Measurements from ENCODE around the gene GRAMD2B. TPM values are rescaled to one million over a fixed set of nuclear protein-coding genes. Genes with fewer than 3 reads are reported as not detected.

GRAMD2B gene
- total and polyA plus RNA-seq, 2 of the 8 experiments (the other 6 are each of a cell fraction or from before 2014, with no cell fraction given): 6.4 to 9.4 TPM

DNA sequence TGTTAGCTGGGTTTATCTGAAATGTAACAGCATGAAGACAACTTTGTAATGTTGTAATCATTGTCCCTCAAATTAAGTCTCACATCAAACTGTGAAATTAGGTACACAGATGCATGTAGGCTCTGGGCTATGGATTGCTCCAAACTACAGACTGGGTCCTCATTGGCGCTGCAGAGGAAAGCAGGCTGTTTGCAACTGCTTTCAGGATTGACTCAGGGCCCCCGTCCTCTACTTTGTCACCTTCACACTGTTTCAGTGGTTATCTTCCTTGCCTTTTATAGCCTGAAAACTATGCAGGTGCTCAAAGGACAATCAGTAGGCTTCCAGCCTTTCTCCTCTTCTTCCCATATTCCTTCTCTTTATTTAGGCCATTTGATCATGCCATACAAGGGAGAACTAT, 18.0 kb downstream of the GRAMD2B start:
- Histone ChIP-seq H3K36me3 (ENCODE audit: control insufficient read depth in 2 of 4, insufficient read depth in 4 of 4, low read length in 3 of 4) (no peaks in the 10 kb centered on the region; a peak in 1 of 8 replicates), H3K23ac (ENCODE audit: insufficient read length) (no peak overlapping the region), H2AFZ (ENCODE audit: low read length) (no peak overlapping the region), H3K9me3 (ENCODE audit: insufficient read depth in 2 of 2, low read depth in 1 of 2, low read length in 1 of 2) (no peaks in the 10 kb centered on the region), H3K14ac (ENCODE audit: insufficient read length) (no peak overlapping the region), H3K4me3 (ENCODE audit: extremely low read depth in 1 of 4, insufficient read depth in 2 of 4, low read depth in 3 of 4, low read length in 4 of 4) (no peak overlapping the region), H3K23me2 (ENCODE audit: low read depth, low read length) (no peaks in the 10 kb centered on the region), H2BK12ac (ENCODE audit: low read depth, low read length) (no peak overlapping the region), H3K79me1 (ENCODE audit: low read depth, low read length) (peaks cover 2% of the 10 kb centered on the region; the same call in 1 of the 2 replicates), H4K5ac (ENCODE audit: insufficient read length, low read depth, low read length) (no peak overlapping the region), H2BK20ac (ENCODE audit: low read length) (no peak overlapping the region), H3K4ac (replicated peaks; ENCODE audit: insufficient read length, low read depth, low read length) (no peak overlapping the region), H3K18ac (ENCODE audit: extremely low read depth, low read length) (no peak overlapping the region), H4K20me1 (replicated peaks in 1 of 2; ENCODE audit: control insufficient read depth in 1 of 2, insufficient read depth in 2 of 2, low read length in 2 of 2) (no peaks in the 10 kb centered on the region), H3K4me1 (replicated peaks in 1 of 4; ENCODE audit: control insufficient read depth in 3 of 4, insufficient read depth in 4 of 4, low read length in 3 of 4) (no peaks in the 10 kb centered on the region), H3K4me2 (ENCODE audit: insufficient read depth in 1 of 2, low read depth in 2 of 2, low read length in 2 of 2) (no peak overlapping the region), H3K27me3 (replicated peaks in 1 of 4; ENCODE audit: control insufficient read depth in 3 of 4, extremely low read depth in 1 of 4, insufficient read depth in 3 of 4, low read length in 3 of 4) (no peaks in the 10 kb centered on the region), H3K27ac (ENCODE audit: low read depth, low read length) (no peak overlapping the region), H2BK120ac (replicated peaks; ENCODE audit: low read depth, low read length) (no peak overlapping the region), H4K91ac (replicated peaks; ENCODE audit: insufficient read length, low read length) (no peak overlapping the region), H2BK15ac (ENCODE audit: low read length) (no peak overlapping the region), H3K56ac (replicated peaks; ENCODE audit: insufficient read length, low read depth, low read length) (no peak overlapping the region), H2BK5ac (ENCODE audit: low read depth, low read length) (no peak overlapping the region), H2AK5ac (ENCODE audit: low read depth, low read length) (no peak overlapping the region), H3K9ac (replicated peaks in 1 of 4; ENCODE audit: extremely low read depth in 1 of 4, low read depth in 3 of 4, low read length in 3 of 4) (no peak overlapping the region), H4K8ac (ENCODE audit: extremely low read depth, insufficient read depth, low read length) (no peak overlapping the region), H3K79me2 (ENCODE audit: control insufficient read depth in 1 of 2, insufficient read depth in 2 of 2, low read length in 2 of 2) (0 out of 4 replicates have a peak, but pooled peaks cover 0 to 4% of the 10 kb centered on the region in 2 experiments)
- ChIA-PET CTCF (ENCODE audit: partially characterized antibody) (interaction anchor here (0.5 to 1.3 kb wide), 2 partner anchors 84 to 1905 kb away, joined by 3 to 4 read pairs; no protein-coding TSS in a partner anchor), POLR2A (ENCODE audit: partially characterized antibody) (interaction anchor here (1.5 kb wide), 1 partner anchor 18 kb away, joined by 3 read pairs; the partner anchor contains the start of gene GRAMD2B)
- WGBS, 2 experiments (ENCODE audit: extremely low coverage in 1 of 2, insufficient coverage in 1 of 2, insufficient read length in 1 of 2, insufficient replicate concordance in 2 of 2, low coverage in 1 of 2, low lambda C conversion rate in 2 of 2, missing lambda C conversion rate in 1 of 2): 87% methylated on average over 2 of the region's 2 CpGs; no CpG with 5 or more reads in 1 of the 2 experiments
- TF ChIP-seq TAF1 (IDR thresholded peaks at IDR 0.05; ENCODE audit: low read depth, low read length): no peak
- TF ChIP-seq CEBPB (IDR thresholded peaks at IDR 0.05; ENCODE audit: low read depth, low read length): no peak
- TF ChIP-seq CBX8 (IDR thresholded peaks at IDR 0.05; ENCODE audit: borderline replicate concordance, low read depth, low read length): no peak
- TF ChIP-seq EP300 (IDR thresholded peaks at IDR 0.05; ENCODE audit: borderline replicate concordance in 1 of 2, low read depth in 2 of 2, low read length in 2 of 2): no peak
- no peak for TF ChIP-seq RBBP5 (IDR thresholded peaks at IDR 0.05; ENCODE audit: borderline replicate concordance, low read depth, low read length)
- no peak for TF ChIP-seq CREB1 (IDR thresholded peaks at IDR 0.05)
- TF ChIP-seq, protein P1, sequence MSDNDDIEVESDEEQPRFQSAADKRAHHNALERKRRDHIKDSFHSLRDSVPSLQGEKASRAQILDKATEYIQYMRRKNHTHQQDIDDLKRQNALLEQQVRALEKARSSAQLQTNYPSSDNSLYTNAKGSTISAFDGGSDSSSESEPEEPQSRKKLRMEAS (IDR thresholded peaks at IDR 0.05): no peak
- TF ChIP-seq RNF2 (IDR thresholded peaks at IDR 0.05; ENCODE audit: borderline replicate concordance, low read depth, low read length, missing control alignments, poor library complexity, severe bottlenecking): no peak
- FAIRE-seq (no peak), DNase-seq (ENCODE audit: low read depth in 1 of 2, low spot score in 2 of 2) (no peak)

All from H1 (cell line).